HG03460 (cell line): Measurements from ENCODE around the gene SHISA6.

Source experiments
- ATAC-seq: cut with Tn5 transposase; IDR thresholded peaks from one replicate; pipeline ENCODE4 v1.9.1; 2021; ENCODE audit not compliant: unreplicated experiment

The SHISA6 gene

GRCh38 chr17:11564589-11565380 is 323.8 kb downstream of the SHISA6 start:
- no peak for ATAC-seq

DNA sequence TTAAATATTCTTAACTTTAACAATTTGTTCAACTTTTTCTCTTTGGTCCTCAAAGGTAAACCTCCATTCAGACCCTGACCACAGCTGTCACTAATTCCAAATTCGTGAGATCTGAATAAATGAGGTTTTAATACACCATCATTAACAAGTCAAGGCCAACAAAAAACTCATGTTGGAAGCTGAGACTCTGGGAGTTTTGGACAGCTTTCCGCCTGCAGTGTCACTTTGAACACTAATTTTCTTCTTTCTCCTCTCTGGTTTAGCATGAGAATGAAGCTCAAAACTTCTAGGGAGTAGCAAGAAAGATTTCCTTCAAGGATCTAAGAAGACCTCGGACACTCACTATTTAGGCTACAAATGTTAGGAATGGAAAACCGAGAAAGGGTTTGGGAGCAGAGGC is 324.6 kb downstream of the SHISA6 start:
- no peak for ATAC-seq

GRCh38 chr17:11578998-11579397 is 338.0 kb downstream of the SHISA6 start:
- ATAC-seq = no peak

GRCh38 chr17:11580677-11581076 is 339.7 kb downstream of the SHISA6 start:
- no peak for ATAC-seq

DNA sequence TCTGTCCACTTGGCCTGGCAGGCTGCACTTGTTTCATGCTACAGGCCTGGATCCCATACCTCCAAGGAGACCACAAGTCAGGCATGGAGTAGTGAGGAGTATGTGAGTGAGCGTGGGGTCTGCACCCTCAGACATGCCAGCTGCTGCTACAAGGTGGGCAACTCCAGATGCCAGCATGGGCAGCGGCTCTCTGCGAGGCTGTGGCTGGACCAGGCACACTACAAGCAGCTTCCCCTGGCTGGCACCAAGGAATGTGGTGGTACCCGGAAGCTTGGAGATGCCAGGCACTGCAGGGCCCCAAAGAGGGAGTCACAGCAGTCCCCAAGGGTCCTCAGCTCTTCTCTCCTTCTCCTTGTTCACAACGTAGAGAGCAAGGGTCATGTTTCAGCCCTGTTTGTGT is 341.2 kb downstream of the SHISA6 start:
- no peak for ATAC-seq

DNA sequence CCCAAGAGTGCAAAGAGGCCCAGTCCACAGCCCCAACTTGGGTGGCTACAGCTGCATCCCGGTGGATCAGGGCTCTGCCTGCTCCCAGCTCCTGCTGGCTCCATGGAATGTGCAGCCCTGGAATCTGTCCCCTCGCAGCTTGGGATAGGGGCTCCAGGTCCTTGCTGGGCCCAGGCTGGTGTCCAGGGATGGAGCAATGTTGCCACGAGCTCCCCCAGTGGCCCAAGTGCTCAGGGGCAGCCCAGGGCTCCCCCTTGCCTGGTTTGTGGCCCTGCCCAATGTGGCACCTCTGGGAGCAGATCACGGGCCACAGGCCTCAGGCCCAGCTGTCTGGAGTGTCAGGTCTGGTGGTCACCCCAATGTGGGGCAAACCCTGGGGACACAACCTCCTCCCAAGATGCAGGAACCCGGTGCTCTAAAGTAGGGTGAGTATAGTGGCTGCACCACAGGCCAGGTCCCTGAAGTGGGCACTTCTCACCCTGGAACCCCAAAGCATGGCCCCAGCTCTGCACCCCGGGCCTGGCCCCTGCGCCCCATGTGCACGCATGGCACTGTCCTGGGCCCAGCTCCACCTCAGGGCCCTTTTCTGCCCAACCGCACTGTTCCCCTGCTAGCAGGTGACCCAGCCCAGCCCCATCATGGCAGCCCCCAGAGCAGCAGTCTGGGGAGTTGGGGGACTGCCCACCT is 342.4 kb downstream of the SHISA6 start:
- no peak for ATAC-seq

DNA sequence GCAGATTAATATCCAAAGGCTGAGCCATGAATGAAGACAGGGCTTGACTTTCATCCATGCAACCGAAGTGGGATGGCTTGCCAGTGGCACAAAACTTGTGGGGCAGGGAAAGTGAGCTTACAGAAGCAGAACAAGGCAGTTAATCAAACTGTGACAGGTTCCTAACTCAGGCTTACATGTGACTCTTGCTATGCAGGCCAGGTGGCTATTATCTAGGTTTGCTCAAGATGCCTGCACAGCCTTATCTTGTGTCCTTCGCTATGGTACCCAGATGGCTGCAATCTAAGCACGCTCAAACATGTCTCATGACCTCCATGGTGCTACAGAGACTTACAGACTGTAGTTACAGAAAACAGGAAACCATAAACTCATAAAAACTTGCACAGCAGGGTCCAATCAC is 348.7 kb downstream of the SHISA6 start:
- ATAC-seq = no peak

DNA sequence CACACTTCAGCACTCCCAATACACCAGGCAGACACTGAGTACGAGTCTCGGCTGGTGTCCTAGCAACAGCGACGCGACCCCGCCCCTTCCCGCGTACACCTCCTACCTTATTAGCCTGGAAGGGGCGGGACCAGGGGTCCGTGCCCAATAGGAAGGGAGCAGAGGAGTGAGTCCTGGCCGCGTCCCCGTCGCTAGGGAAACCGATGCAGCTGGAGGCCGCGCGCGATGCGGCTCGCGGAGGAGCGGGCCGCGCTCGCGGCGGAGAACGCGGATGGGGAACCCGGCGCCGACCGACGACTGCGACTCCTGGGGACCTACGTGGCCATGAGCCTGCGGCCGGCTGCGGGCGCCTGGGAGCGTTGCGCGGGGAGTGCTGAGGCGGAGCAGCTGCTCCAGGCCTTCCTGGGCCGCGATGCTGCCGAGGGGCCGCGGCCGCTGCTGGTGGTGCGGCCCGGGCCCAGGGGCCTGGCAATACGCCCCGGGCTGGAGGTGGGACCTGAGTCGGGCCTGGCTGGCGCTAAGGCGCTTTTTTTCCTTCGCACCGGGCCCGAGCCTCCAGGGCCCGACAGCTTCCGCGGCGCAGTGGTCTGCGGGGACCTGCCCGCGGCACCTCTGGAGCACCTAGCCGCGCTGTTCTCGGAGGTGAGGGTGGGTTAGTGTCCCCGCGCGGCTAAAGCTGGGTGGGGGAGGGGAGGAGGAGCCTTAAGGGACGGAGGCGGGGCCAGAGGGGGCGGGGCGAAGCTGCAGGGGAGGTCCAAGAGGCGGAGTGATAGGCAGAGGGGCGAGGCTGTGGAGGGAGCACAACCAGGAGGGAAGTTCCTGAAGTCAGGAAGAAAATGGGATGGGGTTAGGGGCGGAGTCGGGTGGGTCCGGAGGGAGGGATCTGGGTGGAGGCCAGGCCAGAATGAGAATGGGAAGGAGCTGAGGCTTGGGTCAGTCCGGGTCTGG is 357.5 kb downstream of the SHISA6 start, which contains the start of gene DNAH9:
DNAH9 (plus strand) TSS at position 197 of the 948 bp plus-strand sequence; CDS start at position 226, 29 bp downstream.
- ATAC-seq = no peak

- ATAC-seq = no peak
Measured at GRCh38 chr17:11601661-11602060, 360.6 kb downstream of the SHISA6 start.

DNA sequence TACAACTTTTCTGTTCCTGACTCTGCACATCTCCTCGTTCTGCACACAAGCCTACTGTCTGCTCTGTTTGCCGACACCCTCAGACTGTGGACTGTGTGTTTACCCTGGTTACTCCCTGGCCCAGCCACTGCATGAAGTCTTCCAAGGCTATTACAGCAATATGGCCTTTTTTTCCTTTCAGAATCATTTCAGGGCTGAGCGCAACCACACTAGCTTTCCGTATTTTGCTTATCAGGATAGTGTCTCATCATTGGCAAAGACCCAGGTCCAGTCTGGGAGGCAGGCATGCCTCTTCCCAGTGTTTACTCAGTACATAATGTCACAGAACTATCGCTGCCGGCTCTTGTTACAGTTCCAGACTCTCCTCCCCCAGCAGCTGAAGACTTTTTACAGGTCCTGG is 367.4 kb downstream of the SHISA6 start:
- ATAC-seq = no peak

- no peak for ATAC-seq
Measured at GRCh38 chr17:11610999-11611566, 370.1 kb downstream of the SHISA6 start.

- no peak for ATAC-seq
Measured at GRCh38 chr17:11612956-11613355, 371.9 kb downstream of the SHISA6 start.
